ENCODE measurements around the gene ABCC1.
"Not testable (repeated sequence)": the region's sequence is repeated elsewhere in the genome, so short reads cannot be mapped to it uniquely, and the experiment has no call there.

ABCC1 gene

GRCh38 chr16:15946257-15947044 lies 3.0 kb upstream of the ABCC1 start:
- DNase-seq: no peak

DNA sequence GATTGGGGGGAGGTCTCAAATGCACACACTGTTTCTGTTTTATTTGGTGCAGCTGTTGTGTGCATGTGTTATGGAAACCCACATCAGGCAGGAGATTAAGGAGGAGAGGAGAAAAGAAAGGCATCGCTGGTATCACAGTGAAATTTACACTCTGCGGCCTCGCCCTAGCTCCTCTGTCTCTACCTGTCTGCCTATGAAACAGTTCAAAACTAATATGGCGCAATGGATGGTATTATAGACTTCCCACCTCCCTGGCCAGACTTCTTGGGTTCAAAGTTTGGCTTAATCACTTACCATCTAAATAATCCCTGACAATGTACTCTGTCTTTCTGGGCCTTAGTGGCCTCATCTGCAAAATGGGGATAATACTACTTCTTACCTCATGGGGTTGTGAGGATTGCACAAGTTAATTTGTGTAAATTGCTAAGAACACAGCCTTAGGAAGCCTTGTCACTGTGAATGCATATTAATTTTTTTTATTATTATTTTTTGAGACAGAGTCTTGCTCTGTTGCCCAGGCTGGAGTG lies 1.4 kb upstream of the ABCC1 start:
- DNase-seq: no peak

- DNase-seq: no peak
These were observed 745 bp upstream of the ABCC1 start for GRCh38 chr16:15948532-15949209.

- DNase-seq: peak; percentile 39
These were observed 892 bp downstream of the ABCC1 start for GRCh38 chr16:15950161-15950854.

GRCh38 chr16:15950869-15951268 lies 1.5 kb downstream of the ABCC1 start:
- no peak for DNase-seq

- DNase-seq: no peak
These were observed 2.4 kb downstream of the ABCC1 start for GRCh38 chr16:15951852-15952251.

DNA sequence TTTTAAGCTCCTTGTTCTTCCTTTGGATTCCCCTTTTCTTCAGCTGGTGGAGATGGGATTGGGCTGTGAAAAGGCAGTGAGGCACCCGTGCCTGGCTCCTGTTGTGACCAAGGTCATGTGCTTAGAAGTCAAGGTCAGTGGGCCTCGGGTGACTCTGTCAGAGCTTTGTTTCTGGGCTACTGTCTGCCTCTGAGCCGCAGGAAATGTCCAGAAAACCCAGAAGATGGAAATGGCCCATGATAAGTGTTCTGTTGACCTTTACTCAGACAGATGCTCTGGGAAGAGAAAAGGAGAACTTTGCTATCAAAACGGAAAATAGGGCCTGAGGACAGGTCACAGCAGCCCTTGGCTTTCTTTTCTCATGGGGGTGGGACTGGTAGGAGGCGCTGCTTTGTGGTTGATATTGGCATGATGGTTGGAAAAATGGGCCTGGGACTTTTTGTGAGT lies 2.9 kb downstream of the ABCC1 start:
- no peak for DNase-seq

- DNase-seq: no peak
These were observed 4.1 kb downstream of the ABCC1 start for GRCh38 chr16:15953477-15953876.

DNA sequence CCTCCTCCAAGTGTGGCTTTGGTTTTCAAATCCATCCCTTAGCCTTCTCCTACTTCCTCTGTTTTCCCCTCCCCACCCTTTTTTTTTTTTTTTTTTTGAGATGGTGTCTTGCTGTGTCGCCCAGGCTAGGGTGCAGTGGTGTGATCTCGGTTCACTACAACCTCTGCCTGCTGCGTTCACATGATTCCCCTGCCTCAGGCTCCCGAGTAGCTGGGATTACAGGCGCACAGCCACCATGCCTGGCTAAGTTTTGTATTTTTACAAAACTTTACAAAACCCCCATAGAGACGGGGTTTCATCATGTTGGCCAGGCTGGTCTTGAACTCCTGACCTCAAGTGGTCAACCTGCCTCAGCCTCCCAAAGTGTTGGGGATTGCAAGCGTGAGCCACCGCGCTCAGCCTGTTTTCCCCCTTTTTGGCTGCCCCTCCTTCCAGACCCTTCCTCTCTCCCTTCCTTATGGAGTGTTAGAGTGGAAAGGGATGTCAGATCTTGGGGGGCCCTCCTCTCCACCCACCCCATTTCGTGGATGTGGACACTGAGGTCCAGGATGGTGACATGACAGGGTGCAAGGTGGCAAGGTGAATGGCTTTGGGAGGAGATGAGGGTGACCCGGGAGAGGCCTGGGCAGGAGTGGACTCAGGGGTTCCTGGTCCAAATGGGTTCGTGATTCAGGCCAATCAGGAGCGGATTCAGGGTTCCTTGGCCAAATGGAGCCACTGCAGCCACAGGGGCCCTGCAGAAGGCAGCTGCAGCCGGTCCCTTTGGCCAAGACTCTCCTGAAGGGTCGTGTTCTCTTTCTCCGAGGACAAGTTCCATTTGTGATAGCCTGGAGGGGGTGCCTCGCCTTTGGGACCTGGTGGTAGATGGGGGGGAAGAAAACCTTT lies 4.8 kb downstream of the ABCC1 start:
- no peak for DNase-seq

- no peak for DNase-seq
These were observed 5.4 kb downstream of the ABCC1 start for GRCh38 chr16:15954814-15955151.

GRCh38 chr16:15955425-15955824 lies 6.0 kb downstream of the ABCC1 start:
- DNase-seq: no peak

GRCh38 chr16:15956106-15956505 lies 6.7 kb downstream of the ABCC1 start:
- DNase-seq: not testable (repeated sequence)

DNA sequence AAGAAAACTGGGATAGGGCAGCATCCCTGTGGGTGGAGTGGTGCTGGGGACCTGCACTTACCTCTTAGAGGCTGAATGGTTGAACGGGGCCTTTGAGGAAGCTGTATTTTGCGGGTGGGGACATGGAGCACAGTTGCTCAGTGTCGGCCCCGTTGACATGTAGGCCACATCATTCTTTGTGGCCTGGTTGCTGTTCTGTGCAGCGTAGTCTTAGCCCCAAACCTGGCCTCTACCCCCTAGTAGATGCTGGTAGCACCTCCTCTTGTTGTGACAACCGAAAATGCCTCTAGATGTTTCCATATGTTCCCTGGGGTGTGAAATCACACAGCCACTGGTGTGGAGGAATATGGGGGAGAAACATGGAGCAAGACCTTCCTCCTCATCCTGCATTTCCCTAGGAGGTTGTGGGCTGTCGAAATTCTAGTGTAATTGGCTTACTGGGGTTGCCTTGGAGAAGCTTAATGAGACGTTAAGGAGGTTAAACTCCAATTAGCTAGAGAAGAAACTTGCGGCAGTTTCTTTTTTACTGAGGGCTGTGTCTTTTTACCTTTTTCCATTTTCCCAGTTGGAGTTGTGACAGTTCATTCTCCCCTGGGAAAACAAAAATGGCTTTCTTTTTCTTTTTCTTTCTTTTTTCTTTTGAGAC lies 9.4 kb downstream of the ABCC1 start:
- DNase-seq: no peak

DNA sequence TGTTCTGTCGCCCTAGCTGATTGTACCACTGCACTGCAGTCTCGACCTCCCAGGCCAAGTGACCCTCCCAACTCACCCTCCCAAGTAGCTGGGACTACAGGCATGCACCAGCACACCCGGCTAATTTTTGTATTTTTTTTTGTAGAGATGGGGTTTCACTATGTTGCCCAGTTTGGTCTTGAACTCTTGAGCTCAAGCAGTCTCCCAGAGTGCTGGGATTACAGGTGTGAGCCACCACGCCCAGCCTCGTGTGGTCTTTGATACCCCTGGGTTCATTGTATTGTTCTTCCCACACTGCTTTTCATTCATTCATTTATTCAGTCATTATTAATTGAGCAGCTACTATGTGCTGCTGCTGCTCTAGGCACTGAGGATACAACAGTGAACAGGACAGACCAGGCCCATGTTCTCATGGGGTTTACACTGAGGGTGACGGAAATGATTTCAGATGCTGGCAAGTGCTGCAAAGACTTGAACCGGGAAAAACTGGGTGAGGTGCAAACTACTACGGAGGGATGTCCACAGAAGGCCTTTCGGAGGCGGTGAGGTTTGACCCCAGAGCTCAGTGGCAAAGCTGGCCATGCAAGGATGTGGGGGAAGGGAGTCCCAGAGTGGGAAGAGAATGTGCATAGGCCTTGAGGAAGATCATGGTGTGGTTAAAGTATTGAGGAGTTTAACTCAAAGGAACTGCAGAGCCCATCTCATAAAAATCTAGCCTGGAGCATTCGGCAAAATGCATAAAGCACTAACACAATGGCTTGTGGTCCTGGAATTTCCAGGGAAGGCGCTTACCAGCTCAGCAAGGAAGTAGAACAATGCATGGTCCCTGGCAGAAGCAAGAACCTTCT lies 10.9 kb downstream of the ABCC1 start:
- no peak for DNase-seq

- DNase-seq: no peak
These were observed 11.7 kb downstream of the ABCC1 start for GRCh38 chr16:15961060-15961511.

DNA sequence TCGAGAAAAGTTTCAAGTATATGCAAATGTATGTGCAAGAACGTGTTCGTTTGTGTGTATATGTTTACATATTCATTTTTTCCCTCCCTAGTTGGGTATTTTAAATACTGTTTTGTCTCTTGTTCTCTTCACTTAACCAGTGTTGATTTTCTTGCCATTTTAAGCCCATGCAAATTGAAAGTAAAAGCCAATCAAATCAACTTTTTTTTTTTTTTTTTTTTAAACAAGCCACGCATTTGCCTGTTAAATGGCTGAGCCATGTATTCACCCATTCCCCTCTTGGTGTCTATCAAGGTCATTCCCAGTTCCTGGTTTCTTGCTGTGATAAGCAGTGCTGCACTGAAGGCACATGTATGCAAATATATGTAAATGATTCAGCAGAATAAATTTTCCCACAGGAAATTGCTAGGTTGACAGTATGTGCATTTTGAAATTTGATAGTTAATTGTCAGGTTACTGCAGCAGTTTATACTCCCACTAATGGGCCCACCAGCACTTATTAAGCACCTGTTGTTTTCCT lies 12.2 kb downstream of the ABCC1 start:
- DNase-seq: no peak

DNA sequence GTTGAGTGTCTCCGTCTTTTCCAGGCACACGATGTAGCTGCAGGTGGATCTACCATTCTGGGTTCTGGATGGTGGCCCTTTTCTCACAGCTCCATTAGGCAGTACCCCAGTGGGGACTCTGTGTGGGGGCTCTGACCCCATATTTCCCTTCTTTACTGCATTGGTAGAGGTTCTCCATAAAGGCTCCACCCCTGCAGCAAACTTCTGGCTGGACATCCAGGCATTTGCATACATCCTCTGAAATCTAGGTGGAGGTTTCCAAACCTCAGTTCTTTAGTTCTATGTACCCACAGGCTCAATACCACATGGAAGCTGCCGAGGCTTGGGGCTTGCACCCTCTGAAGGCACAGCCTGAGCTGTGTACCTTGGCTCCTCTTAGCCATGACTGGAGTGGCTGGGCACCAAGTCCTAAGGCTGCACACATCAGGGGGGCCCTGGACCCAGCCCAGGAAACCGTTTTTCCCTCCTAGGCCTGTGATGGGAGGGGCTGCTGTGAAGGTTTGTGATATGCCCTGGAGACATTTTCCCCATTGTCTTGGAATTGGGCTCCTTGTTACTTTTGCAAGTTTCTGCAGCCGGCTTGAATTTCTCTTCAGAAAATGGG lies 14.0 kb downstream of the ABCC1 start:
- DNase-seq: no peak

GRCh38 chr16:15966420-15966819 lies 17.0 kb downstream of the ABCC1 start:
- DNase-seq: no peak

DNA sequence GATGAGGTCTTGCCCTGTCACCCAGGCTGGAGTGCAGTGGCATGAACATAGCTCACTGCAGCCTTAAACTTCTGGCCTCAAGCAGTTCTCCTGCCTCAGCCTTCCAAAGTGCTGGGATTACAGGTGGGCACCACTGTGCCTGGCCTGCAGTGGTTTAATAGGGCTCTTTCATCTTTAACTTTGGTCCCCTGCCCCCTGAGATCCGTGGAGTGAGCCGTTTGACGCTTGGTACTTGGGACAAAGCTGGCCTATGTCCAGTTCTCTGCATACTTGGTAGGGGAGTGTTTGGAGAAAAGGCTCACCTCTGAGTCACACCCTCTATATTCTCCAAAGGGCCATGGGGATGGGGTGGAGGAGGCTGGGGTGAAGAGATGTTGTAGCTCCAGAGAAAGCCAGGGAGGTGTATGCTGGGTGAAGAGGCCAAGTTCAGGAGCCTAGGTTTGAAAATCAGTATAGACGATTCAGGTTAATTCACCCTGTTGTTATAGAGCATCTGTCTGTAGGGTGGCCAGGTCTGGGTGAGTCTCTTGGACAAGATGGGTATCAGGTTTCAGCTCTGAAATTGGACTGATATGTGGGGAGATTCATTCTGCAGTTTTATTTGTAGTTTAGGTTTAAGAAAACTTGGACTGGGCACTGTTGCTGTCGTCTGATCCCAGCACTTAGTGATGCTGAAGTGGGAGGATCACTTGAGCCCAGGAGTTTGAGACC lies 17.6 kb downstream of the ABCC1 start:
- no peak for DNase-seq
